ENCODE measurements around the gene GOSR1.
"Not testable (repeated sequence)": the region's sequence is repeated elsewhere in the genome, so short reads cannot be mapped to it uniquely, and the experiment has no call there.

GOSR1 gene

GRCh38 chr17:30564422-30565072, 87.3 kb downstream of the GOSR1 start:
- POLR2A ChIA-PET; CTCF ChIA-PET; H3K4me1 ChIP-seq (ENCODE audit: control insufficient read depth, insufficient read depth, low read length); H3K36me3 ChIP-seq (ENCODE audit: control insufficient read depth in 2 of 2, insufficient read depth in 1 of 2, low read length in 2 of 2); H3K4me3 ChIP-seq (ENCODE audit: low read depth, low read length); H3K27ac ChIP-seq (ENCODE audit: extremely low read depth, low read depth, low read length); H3K9me3 ChIP-seq (ENCODE audit: control insufficient read depth, insufficient read depth, low read depth, low read length): not testable (repeated sequence)
- TF ChIP-seq ZIC2 (tag by site-specific recombination; IDR thresholded peaks at IDR 0.05): peak; percentile 79
- TF ChIP-seq KLF9 (tag by site-specific recombination; IDR thresholded peaks at IDR 0.05; ENCODE audit: low read depth): peak; percentile 31; the same call in 1 of the 2 replicates

GRCh38 chr17:30565073-30565935, 88.1 kb downstream of the GOSR1 start:
- TF ChIP-seq KLF16 (tag by site-specific recombination; IDR thresholded peaks at IDR 0.05) (no peak), ZNF654 (tag by site-specific recombination; IDR thresholded peaks at IDR 0.05; ENCODE audit: low read depth) (peak; percentile 35; the same call in 1 of the 2 replicates)
- no peaks in the 10 kb centered on the region for H3K9me3 ChIP-seq (ENCODE audit: control insufficient read depth, insufficient read depth, low read depth, low read length)
- CTCF ChIA-PET: no interaction called here
- no peak overlapping the region for H3K27ac ChIP-seq (ENCODE audit: extremely low read depth, low read depth, low read length)
- no peaks in the 10 kb centered on the region for H3K36me3 ChIP-seq (ENCODE audit: control insufficient read depth in 2 of 2, insufficient read depth in 1 of 2, low read length in 2 of 2)
- H3K4me1 ChIP-seq (ENCODE audit: control insufficient read depth, insufficient read depth, low read length): no peaks in the 10 kb centered on the region
- H3K4me3 ChIP-seq (ENCODE audit: low read depth, low read length): no peak overlapping the region
- POLR2A ChIA-PET: no interaction called here

GRCh38 chr17:30566104-30566503, 88.9 kb downstream of the GOSR1 start:
- H3K4me1 ChIP-seq (ENCODE audit: control insufficient read depth, insufficient read depth, low read length); H3K9me3 ChIP-seq (ENCODE audit: control insufficient read depth, insufficient read depth, low read depth, low read length); POLR2A ChIA-PET; H3K4me3 ChIP-seq (ENCODE audit: low read depth, low read length); CTCF ChIA-PET; H3K36me3 ChIP-seq (ENCODE audit: control insufficient read depth in 2 of 2, insufficient read depth in 1 of 2, low read length in 2 of 2); H3K27ac ChIP-seq (ENCODE audit: extremely low read depth, low read depth, low read length): not testable (repeated sequence)

- 0 out of 2 replicates have a peak, but pooled peaks have one; percentile 14 for TF ChIP-seq GLIS2 (tag by site-specific recombination; IDR thresholded peaks at IDR 0.05)
- H3K4me3 ChIP-seq (ENCODE audit: low read depth, low read length); CTCF ChIA-PET; H3K9me3 ChIP-seq (ENCODE audit: control insufficient read depth, insufficient read depth, low read depth, low read length); H3K4me1 ChIP-seq (ENCODE audit: control insufficient read depth, insufficient read depth, low read length); POLR2A ChIA-PET; H3K27ac ChIP-seq (ENCODE audit: extremely low read depth, low read depth, low read length); H3K36me3 ChIP-seq (ENCODE audit: control insufficient read depth in 2 of 2, insufficient read depth in 1 of 2, low read length in 2 of 2): not testable (repeated sequence)
These were observed 89.5 kb downstream of the GOSR1 start for GRCh38 chr17:30566516-30567225.

GRCh38 chr17:30567231-30568116, 90.3 kb downstream of the GOSR1 start:
- ChIA-PET CTCF (interaction anchor here (0.7 to 1.1 kb wide), 2 partner anchors 11 to 1532 kb away, joined by 3 to 4 read pairs; no protein-coding TSS in a partner anchor), POLR2A (no interaction called here)
- H3K27ac ChIP-seq (ENCODE audit: extremely low read depth, low read depth, low read length): no peak overlapping the region
- H3K4me3 ChIP-seq (ENCODE audit: low read depth, low read length): no peak overlapping the region
- no peaks in the 10 kb centered on the region for H3K9me3 ChIP-seq (ENCODE audit: control insufficient read depth, insufficient read depth, low read depth, low read length)
- no peaks in the 10 kb centered on the region for H3K36me3 ChIP-seq (ENCODE audit: control insufficient read depth in 2 of 2, insufficient read depth in 1 of 2, low read length in 2 of 2)
- no peaks in the 10 kb centered on the region for H3K4me1 ChIP-seq (ENCODE audit: control insufficient read depth, insufficient read depth, low read length)
- TF ChIP-seq IKZF3 (tag by site-specific recombination; IDR thresholded peaks at IDR 0.05): no peak
- TF ChIP-seq ZBTB20 (tag by site-specific recombination; IDR thresholded peaks at IDR 0.05): no peak
- TF ChIP-seq ATF2 (tag by site-specific recombination; IDR thresholded peaks at IDR 0.05; ENCODE audit: low read depth): no peak
- TF ChIP-seq ZBTB17 (tag by site-specific recombination; IDR thresholded peaks at IDR 0.05): no peak
- no peak for TF ChIP-seq BCL6B (tag by site-specific recombination; IDR thresholded peaks at IDR 0.05)
- no peak for TF ChIP-seq ZSCAN5A (tag by site-specific recombination; IDR thresholded peaks at IDR 0.05)
- no peak for TF ChIP-seq ZNF610 (tag by site-specific recombination; IDR thresholded peaks at IDR 0.05; ENCODE audit: borderline replicate concordance)
- TF ChIP-seq ZNF324 (tag by site-specific recombination; IDR thresholded peaks at IDR 0.05): no peak
- TF ChIP-seq ZNF707 (tag by site-specific recombination; IDR thresholded peaks at IDR 0.05): no peak
- TF ChIP-seq ZNF433 (tag by site-specific recombination; IDR thresholded peaks at IDR 0.05; ENCODE audit: low read depth): no peak
- no peak for TF ChIP-seq ZFP3 (tag by site-specific recombination; IDR thresholded peaks at IDR 0.05; ENCODE audit: low read depth)

Data from HEK293 (cell line).